ENCODE results near the gene DNAAF5.
A peak's percentile ranks its signal among the peaks of the same experiment; 100 is the strongest.

The DNAAF5 gene

GRCh38 chr7:832167-832967 is 105.9 kb downstream of the DNAAF5 start, which contains the start of gene SUN1:
TSS of gene SUN1 (plus strand) at chr7:832476. CDS start at chr7:832525, 49 bp downstream.
- DNase-seq (ENCODE audit: low read depth in 3 of 3, low spot score in 1 of 3), result peak; percentile 40 to 50 (median 45)

- DNase-seq (ENCODE audit: low read depth in 3 of 3, low spot score in 1 of 3), result no peak
Observed at GRCh38 chr7:832968-833424, 106.5 kb downstream of the DNAAF5 start.

GRCh38 chr7:833601-834258 is 107.2 kb downstream of the DNAAF5 start:
- no peak for DNase-seq (ENCODE audit: low read depth in 3 of 3, low spot score in 1 of 3)

GRCh38 chr7:834277-834676 is 107.8 kb downstream of the DNAAF5 start:
- no peak for DNase-seq (ENCODE audit: low read depth in 3 of 3, low spot score in 1 of 3)

- no peak for DNase-seq (ENCODE audit: low read depth in 3 of 3, low spot score in 1 of 3)
Observed at GRCh38 chr7:835021-835420, 108.5 kb downstream of the DNAAF5 start.

GRCh38 chr7:835485-836401 is 109.2 kb downstream of the DNAAF5 start:
- DNase-seq (ENCODE audit: low read depth in 3 of 3, low spot score in 1 of 3), result no peak

All from stimulated activated CD4-positive, alpha-beta T cell treated with anti-CD3 and anti-CD28 coated beads, TNF-alpha, amount 100 ng/mL, for 1 hour (primary cell).